GM18499 (cell line): Measurements from ENCODE around the gene ROCK1.
"Not testable (repeated sequence)": the region's sequence is repeated elsewhere in the genome, so short reads cannot be mapped to it uniquely, and the experiment has no call there.

Experiments used
- ATAC-seq: cut with Tn5 transposase; IDR thresholded peaks from one replicate; pipeline ENCODE4 v1.9.1; 2021; ENCODE audit warnings: moderate number of reproducible peaks; ENCODE audit not compliant: insufficient read depth, unreplicated experiment

Gene ROCK1

DNA sequence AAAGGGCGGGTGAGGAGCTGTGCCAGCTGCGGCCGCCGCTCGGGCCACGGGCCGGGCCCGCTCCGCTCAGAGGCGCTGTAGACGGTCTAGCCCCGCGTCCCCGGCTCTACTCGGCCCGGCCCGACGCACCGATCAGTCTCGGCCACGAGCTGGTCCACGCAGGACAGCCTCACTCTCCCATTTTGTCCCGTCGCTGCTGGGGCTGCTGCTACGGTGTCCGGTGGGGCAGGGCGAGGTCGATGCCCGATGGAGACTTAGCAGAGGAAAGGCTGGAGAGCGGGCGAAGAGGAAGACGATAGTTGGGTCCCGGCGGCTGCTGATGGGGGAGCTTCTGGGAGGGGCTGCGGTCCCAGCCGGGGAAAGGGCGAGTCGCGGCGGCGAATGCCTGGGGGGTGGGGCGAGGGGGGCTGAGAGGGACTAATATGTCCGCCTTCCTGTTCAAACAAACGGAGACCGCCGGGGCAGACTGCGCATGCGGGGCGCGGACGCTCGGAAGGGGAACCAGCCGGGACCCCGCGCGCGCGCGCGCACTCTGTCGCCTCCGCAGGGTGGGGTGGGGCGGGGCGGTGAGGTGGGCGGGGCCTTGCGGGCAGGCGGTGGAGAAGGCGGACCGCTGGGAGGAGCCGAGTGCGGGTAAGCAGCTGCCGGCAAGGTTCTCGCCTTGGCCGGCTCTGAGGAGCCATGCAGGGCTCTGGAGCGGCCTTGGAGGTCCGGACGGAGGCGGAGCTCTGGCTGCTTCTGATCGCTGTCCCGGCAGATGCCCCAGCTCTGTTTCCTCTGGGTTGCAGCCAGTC is at the start of gene ROCK1:
ROCK1 (minus strand) TSS at position 468 of the 794 bp plus-strand sequence. CDS start 903 bp downstream, outside the sequence.
- peak; percentile 82 for ATAC-seq

DNA sequence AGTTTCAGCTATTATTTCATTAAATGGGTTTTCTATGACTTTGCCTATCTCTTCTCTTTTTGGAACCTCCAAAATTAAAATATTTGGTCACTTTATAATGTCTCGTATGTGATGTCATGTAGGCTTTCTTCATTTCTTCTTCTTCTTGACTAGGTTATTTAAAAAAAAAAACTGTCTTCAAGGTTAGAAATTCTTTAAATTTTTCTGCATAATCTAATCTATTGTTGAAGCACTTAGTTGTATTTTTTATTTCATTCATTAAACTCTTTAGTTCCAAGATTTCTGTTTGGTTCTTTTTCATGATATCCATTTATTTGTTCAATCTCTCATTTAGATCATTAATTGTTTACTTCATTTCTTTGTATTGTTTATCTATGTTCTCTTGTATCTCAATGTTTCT is 43.8 kb upstream of the ROCK1 start:
- no peak for ATAC-seq

GRCh38 chr18:21146016-21146415 is 34.4 kb upstream of the ROCK1 start:
- no peak for ATAC-seq

- no peak for ATAC-seq
Measured at GRCh38 chr18:21145371-21145770, 33.8 kb upstream of the ROCK1 start.

- ATAC-seq: no peak
Measured at GRCh38 chr18:21141668-21142422, 30.2 kb upstream of the ROCK1 start.

DNA sequence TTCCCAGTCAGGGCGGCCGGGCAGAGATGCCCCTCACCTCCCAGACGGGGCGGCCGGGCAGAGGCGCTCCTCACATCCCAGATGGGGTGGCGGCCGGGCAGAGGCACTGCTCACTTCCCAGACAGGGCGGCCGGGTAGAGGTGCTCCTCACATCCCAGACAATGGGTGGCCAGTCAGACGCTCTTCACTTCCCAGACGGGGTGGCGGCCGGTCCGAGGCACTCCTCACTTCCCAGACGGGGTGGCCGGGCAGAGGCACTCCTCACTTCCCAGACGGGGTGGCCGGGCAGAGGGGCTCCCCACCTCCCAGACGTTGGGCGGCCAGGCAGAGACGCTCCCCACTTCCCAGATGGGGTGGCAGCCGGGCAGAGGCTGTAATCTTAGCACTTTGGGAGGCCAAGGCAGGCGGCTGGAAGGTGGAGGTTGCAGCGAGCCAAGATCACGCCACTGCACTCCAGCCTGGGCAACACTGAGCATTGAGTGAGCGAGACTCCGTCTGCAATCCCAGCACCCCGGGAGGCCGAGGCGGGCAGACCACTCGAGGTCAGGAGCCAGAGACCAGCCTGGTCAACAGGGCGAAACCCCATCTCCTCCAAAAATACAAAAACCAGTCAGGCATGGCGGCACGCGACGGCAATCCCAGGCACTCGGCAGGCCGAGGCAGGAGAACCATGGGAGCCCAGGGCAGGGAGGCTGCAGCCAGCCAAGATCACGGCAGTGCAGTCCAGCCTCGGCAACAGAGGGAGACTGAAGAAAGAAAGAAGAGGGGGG is 26.3 kb upstream of the ROCK1 start:
- ATAC-seq: not testable (repeated sequence)

DNA sequence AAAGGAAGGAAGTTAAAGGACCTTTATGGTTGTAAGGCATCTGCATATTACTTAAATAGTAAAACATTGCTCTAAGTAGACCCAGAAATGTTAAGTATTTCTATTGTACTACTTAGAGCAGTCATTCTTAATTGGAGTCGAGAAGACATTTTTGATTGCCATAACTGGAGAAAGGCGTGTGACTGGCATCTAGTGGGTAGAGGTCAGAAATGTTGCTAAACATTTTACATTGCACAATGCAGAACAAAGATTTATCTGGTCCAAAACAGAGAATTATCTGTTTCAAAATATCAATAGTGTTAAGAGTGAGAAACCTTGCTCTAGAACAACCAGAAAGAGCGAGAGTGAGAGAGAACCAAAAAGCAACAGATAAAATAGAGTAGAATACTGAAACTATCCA is 23.3 kb upstream of the ROCK1 start:
- no peak for ATAC-seq

DNA sequence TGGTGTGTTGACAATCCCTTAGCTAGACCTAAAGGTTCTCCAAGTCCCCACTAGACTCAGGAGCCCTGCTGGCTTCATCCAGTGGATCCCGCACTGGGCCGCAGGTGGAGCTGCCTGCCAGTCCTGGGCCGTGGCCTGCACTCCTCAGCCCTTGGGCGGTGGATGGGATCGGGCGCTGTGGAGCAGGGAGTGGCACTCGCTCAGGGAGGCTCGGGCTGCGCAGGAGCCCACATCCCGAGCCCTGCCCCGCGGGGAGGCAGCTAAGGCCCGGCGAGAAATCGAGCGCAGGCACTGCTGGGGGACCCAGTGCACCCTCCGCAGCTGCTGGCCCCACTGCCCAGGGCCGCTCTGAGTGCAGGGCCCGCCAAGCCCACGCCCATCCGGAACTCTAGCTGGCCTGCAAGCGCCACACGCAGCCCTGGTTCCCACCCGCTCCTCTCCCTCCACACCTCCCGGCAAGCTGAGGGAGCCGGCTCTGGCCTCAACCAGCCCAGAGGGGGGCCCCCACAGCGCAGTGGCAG is 20.8 kb upstream of the ROCK1 start:
- ATAC-seq: no peak

DNA sequence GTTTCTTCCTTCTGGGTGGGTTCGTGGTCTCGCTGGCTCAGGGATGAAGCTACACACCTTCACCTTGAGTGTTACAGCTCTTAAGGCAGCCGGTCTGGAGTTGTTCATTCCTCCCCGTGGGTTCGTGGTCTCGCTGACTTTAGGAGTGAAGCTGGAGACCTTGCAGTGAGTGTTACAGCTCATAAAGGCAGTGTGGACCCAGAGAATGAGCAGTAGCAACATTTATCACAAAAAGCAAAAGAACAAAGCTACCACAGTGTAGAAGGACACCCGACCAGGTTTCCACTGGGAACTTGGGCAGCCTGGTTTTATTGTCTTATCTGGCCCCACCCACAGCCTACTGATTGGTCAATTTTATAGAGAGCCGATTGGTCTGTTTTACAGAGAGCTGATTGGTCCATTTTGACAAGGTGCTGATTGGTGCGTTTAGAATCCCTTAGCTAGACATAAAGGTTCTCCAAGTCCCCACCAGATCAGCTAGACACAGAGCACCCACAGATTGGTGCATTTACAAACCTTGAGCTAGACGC is 20.1 kb upstream of the ROCK1 start:
- no peak for ATAC-seq

DNA sequence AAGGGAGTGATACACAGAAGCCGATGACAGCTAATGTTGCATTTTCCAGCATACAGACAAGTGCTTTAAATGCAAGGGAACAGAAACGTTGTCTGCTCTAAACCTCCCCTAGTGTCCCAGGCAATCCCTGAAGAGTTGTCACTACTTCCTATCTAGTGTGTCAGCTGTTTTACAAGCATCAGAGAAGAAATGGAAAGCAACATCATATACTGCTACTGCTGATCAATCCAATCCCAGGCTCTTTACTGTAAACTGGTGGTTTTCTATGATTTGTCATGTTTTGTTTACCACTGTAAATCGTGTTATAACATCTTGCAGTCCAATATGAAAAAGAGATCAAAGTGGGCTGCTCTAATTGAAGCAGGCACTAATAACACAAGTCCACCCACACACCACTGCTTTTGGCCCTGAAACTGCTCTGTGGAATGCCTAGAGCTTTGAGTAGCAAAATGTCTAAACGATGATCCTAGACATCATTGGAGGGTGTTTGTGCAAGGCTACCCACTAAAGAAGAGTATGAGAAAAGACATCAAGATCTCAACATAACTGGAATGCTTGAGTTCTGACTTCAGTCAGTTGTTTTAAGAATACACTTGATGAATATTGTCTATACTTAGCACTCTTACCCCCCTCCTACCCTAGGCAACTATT is 18.1 kb upstream of the ROCK1 start:
- no peak for ATAC-seq

DNA sequence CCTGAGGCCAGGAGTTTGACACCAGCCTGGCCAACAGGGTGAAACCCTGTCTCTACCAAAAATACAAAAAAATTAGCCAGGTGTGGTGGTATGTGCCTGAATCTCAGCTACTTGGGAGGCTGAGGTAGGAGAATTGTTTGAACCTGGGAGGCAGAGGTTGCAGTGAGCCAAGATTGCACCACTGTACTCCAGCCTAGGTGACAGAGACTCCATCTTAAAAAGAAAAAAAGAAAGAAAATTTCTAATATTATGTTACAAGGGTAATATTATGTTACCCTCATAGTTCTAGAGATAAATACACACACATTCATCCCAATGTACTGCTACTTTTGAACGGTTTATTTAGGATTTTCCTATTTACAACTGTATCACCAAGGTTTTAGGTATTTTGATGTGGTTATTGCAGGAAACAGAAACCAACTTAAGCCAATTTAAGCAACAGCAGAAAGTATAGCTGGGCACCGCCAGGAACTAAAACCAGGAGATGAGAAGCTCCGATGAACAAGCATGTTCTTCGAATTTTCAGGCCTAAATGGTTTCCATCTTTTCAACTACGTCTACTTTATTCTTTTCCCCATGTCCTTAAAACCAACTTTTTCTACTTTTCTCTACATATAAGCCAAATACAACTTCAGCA is 11.8 kb upstream of the ROCK1 start:
- ATAC-seq: no peak

- ATAC-seq: no peak
Measured at GRCh38 chr18:21118806-21119205, 7.2 kb upstream of the ROCK1 start.

GRCh38 chr18:21117409-21118131 is 6.0 kb upstream of the ROCK1 start:
- ATAC-seq: no peak

- ATAC-seq: no peak
Measured at GRCh38 chr18:21115519-21116411, 4.2 kb upstream of the ROCK1 start.

DNA sequence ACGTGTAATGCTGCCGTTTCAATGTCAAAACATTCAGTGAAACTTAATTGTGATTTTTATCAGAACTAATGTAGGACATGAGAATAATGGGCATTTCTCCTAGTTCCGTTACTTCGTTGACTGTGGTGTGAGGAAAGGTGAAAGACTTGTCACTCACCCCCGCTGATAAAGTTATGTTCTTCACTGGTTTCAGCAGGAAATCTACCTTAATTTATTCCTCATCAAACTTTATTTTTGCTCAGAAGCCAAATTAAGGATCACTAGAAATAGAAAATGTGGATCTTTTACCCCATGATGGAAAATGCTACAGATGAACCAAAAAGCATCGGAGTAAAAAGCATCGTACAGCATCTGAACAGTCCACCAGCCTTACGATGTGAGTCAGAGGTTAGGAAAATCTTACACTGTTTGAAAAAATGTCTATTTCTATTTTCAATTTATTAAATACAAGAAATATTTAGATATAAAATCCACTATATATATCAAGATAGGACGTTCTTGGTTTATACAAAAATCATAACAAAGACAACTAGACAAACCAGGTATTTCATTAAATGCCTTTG is 1.0 kb upstream of the ROCK1 start:
- ATAC-seq: no peak

GRCh38 chr18:21112140-21112473 is 494 bp upstream of the ROCK1 start:
- no peak for ATAC-seq

DNA sequence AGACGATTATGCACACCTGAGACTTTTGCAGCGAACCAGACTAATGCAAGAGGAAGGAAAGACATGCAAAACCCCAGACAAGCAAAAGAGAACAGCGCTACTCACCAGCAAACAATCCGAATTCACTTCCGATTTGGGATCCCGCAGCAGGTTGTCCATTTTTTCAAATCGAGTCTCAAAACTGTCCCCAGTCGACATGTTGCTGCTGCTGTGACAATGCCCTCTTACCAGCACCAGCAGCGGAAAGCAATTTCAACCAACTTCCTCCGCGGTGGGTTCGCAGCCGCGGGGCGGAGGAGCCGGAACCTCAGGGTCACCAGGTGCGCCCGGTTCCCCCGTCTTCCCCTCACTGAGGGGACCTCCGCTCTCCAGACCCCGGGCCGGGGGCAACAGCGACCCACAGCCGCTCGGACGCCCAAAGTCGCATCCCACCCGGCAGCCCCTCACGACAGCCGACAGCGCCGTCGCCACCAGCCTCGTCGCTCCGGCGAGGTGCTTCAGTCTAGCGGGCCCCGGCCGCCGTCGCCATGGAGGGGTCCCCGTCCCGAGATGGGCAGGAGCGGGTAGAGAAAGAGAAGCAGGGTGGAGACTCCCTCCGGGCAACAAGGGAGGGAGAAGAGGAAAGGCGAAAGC is 784 bp downstream of the ROCK1 start:
- ATAC-seq: peak; percentile 24
